Measurements from ENCODE around the gene HEATR9.
"Not testable (repeated sequence)": the region's sequence is repeated elsewhere in the genome, so short reads cannot be mapped to it uniquely, and the experiment has no call there.

HEATR9 gene

DNA sequence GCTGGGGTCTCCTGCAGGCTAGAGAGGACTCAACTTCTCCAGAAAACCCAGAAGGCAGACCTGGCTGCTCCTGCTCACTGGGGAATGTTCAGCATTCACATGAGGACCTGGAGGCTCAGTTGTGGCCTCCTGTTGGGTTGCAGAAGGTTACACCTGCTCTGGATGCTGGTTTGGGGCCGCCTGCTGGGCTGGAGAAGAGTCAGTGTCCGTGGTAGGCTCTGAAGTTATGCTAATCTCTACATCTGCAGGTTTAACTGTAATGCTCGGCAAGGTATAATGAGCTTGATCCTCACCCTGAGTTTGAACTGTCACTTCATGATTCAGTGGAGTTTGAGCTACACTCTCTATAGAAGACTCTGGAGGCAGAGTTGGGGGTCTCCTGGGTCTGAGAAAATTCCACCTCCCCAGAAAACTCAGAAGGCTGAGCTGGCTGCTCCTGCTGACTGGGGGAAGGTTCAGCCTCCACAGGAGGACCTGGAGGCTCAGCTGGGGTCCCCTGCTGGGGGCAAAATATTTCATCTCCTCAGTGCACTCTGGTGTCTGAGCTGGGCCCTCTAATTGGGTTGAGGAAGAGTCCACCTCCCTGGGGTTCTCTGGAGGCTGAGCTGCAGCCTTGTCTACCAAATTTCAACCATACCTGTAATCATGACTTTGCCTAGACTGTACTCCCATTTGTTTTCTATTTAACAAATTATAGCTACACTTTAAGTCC, 38.4 kb upstream of the HEATR9 start:
- Histone ChIP-seq H3K4me3 (ENCODE audit: extremely low read depth, insufficient read depth, low read length, poor library complexity, severe bottlenecking) (no peak overlapping the region), H3K27ac (ENCODE audit: low read depth, low read length, severe bottlenecking) (no peak overlapping the region), H3K4me1 (ENCODE audit: control insufficient read depth, insufficient read depth, low read length, poor library complexity, severe bottlenecking) (no peaks in the 10 kb centered on the region), H3K36me3 (ENCODE audit: control insufficient read depth, insufficient read depth, low read length) (no peaks in the 10 kb centered on the region), H3K9me3 (ENCODE audit: control insufficient read depth, low read length) (no peaks in the 10 kb centered on the region)
- WGBS, 2 experiments (ENCODE audit: insufficient coverage in 2 of 2), result 68 to 73% methylated on average over 2 to 3 of the region's 3 CpGs

DNA sequence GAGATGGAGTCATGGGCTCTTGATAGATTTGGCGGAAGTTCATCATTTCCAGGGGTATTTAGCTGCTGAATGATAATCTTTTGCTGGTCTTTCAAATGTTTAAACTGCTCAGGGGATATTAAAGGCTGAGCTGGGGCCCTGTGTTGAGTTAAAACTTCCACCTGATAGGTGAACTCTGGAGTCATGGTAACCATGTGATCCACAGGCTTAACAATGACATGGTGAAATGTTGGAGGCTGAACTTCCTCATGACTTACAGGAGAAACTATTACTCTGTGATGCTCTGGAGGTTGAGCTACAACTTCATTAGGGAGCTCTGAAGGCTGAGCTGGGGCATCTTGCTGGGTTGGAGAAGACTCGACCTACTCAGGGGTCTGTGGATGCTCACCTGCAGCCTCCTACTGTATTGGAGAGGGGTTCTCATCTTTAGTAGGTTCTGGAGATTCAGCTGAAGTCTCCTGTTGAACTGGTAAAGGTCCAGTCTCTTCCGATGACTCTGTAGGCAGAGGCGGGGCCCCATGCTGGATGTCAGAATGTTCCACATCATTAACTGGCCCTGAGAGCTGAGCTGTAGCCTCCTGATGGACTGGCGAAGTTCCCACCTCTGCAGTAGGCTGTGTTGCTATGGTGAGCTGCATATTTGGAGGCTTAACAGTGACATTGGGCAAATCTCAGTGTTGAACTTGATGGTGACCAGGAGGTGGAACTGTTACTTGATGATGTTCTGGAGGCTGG, 37.7 kb upstream of the HEATR9 start:
- WGBS, 2 experiments (ENCODE audit: insufficient coverage in 2 of 2), result 96 to 100% methylated on average over 4 to 5 of the region's 5 CpGs
- Histone ChIP-seq H3K9me3 (ENCODE audit: control insufficient read depth, low read length) (no peaks in the 10 kb centered on the region), H3K4me3 (ENCODE audit: extremely low read depth, insufficient read depth, low read length, poor library complexity, severe bottlenecking) (no peak overlapping the region), H3K27ac (ENCODE audit: low read depth, low read length, severe bottlenecking) (no peak overlapping the region), H3K36me3 (ENCODE audit: control insufficient read depth, insufficient read depth, low read length) (no peaks in the 10 kb centered on the region), H3K4me1 (ENCODE audit: control insufficient read depth, insufficient read depth, low read length, poor library complexity, severe bottlenecking) (no peaks in the 10 kb centered on the region)

DNA sequence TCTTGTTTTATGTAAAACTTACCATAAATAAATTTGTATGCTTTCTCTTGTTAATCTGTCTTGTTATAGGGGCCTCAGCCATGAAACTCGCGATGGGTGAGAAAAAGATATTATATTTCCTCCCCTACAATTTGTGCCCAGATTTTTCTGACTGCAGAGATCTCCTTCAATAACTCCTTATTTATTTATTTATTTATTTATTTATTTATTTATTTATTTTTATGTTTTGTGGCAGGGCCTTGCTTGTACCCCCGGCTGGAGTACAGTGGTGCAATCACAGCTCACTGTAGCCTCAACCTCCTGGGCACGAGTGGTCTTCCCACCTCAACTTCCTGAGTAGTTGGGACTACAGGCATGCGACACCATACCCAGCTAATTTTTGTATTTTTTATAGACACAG, 34.8 kb upstream of the HEATR9 start:
- WGBS, 2 experiments (ENCODE audit: insufficient coverage in 2 of 2), result 95 to 96% methylated on average over 3 of the region's 5 CpGs

DNA sequence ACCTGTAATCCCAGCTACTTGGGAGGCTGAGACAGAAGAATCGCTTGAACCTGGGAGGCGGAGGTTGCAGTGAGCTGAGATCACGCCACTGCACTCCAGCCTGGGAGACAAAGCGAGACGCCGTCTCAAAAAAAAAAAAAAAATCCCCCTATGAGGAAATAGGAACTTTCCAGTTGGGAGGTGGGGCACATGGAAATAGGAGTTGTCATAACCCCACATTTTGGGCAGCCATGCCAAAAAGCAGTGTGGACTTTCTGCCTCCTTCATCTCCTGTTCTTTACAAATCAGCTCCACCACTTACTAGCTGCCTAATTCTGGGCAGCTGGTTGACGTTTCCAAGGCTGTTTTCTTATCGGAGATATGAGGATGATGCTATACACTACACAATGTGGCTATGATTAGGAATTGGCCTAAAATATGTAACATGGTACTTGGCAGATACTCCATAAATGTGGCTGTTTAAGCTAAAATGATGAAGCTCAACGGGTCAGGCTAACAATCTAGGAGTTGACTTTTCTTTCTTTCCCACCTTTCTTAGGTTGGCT, 33.0 kb upstream of the HEATR9 start:
- 96 to 100% methylated on average over 3 of the region's 9 CpGs for WGBS, 2 experiments (ENCODE audit: insufficient coverage in 2 of 2)
- Histone ChIP-seq H3K4me1 (ENCODE audit: control insufficient read depth, insufficient read depth, low read length, poor library complexity, severe bottlenecking) (no peaks in the 10 kb centered on the region), H3K4me3 (ENCODE audit: extremely low read depth, insufficient read depth, low read length, poor library complexity, severe bottlenecking) (no peak overlapping the region), H3K36me3 (ENCODE audit: control insufficient read depth, insufficient read depth, low read length) (no peaks in the 10 kb centered on the region), H3K27ac (ENCODE audit: low read depth, low read length, severe bottlenecking) (no peak overlapping the region), H3K9me3 (ENCODE audit: control insufficient read depth, low read length) (no peaks in the 10 kb centered on the region)

More for the DNA sequence above, 34.8 kb upstream of the HEATR9 start:
- H3K4me1 ChIP-seq (ENCODE audit: control insufficient read depth, insufficient read depth, low read length, poor library complexity, severe bottlenecking), result no peaks in the 10 kb centered on the region
- no peaks in the 10 kb centered on the region for H3K9me3 ChIP-seq (ENCODE audit: control insufficient read depth, low read length)
- H3K4me3 ChIP-seq (ENCODE audit: extremely low read depth, insufficient read depth, low read length, poor library complexity, severe bottlenecking), result no peak overlapping the region
- no peaks in the 10 kb centered on the region for H3K36me3 ChIP-seq (ENCODE audit: control insufficient read depth, insufficient read depth, low read length)
- no peak overlapping the region for H3K27ac ChIP-seq (ENCODE audit: low read depth, low read length, severe bottlenecking)

DNA sequence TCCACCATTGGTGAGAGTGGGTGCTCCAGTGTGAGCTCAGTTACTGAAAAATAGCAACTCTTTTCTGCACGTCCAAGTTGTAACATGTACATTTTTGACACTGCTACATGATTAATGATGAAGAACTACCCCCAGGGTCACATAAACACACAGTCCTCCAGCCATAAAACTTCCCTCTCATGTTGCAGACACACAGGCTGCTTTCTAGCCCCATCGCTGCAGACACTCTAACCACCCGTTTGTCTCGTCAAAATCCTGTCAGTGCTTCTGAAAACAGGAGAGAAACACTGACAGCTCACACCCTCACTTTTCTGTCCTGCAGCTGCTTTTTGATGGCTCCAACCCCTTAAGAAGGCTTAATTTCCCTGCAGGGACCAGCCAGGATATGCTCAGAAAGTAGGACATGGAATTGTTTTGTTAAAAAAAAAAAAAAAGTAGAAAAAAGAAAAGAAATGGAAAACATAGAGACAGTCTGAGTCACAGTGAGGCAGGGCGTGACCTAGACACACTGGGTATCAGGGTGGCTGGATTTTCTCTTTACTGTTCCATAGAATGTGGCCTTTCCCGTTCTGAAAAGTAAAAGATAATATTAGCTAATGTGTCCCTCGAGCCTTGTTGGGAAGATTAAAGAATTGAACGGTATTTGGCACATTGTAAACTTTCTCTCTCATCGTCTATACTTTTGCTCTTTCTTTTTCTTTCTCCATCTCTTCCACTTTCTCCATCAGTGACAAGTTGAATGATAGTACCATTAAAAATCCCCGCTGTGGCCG, 32.2 kb upstream of the HEATR9 start:
- Histone ChIP-seq H3K9me3 (ENCODE audit: control insufficient read depth, low read length) (no peaks in the 10 kb centered on the region), H3K36me3 (ENCODE audit: control insufficient read depth, insufficient read depth, low read length) (no peaks in the 10 kb centered on the region), H3K27ac (ENCODE audit: low read depth, low read length, severe bottlenecking) (peak overlapping the region; percentile 45), H3K4me1 (ENCODE audit: control insufficient read depth, insufficient read depth, low read length, poor library complexity, severe bottlenecking) (no peaks in the 10 kb centered on the region), H3K4me3 (ENCODE audit: extremely low read depth, insufficient read depth, low read length, poor library complexity, severe bottlenecking) (no peak overlapping the region)
- WGBS, 2 experiments (ENCODE audit: insufficient coverage in 2 of 2), result 90 to 91% methylated on average over 8 to 11 of the region's 11 CpGs

DNA sequence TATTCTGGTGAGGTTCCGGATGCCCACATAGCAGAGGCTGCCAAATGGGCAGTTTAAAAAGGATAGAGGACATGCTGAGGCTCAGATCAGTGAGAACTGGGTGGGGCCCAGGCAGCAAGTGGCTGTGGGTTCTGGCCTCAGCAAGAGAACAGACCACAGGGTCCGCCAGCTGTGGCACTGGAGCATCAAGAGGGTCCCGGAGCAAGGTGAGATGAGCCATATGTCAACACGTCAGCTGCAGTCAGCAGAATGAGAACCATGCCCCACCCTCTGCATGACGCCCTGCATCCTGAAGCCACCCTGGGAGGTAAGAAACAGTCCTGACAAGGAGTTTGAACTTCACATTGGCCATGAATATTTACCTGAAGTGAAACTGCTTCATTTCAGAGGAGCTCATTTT, 31.6 kb upstream of the HEATR9 start:
- 90 to 96% methylated on average over 4 to 5 of the region's 5 CpGs for WGBS, 2 experiments (ENCODE audit: insufficient coverage in 2 of 2)
- no peaks in the 10 kb centered on the region for H3K9me3 ChIP-seq (ENCODE audit: control insufficient read depth, low read length)
- H3K4me3 ChIP-seq (ENCODE audit: extremely low read depth, insufficient read depth, low read length, poor library complexity, severe bottlenecking), result no peak overlapping the region
- H3K27ac ChIP-seq (ENCODE audit: low read depth, low read length, severe bottlenecking), result no peak overlapping the region
- no peaks in the 10 kb centered on the region for H3K4me1 ChIP-seq (ENCODE audit: control insufficient read depth, insufficient read depth, low read length, poor library complexity, severe bottlenecking)
- no peaks in the 10 kb centered on the region for H3K36me3 ChIP-seq (ENCODE audit: control insufficient read depth, insufficient read depth, low read length)

DNA sequence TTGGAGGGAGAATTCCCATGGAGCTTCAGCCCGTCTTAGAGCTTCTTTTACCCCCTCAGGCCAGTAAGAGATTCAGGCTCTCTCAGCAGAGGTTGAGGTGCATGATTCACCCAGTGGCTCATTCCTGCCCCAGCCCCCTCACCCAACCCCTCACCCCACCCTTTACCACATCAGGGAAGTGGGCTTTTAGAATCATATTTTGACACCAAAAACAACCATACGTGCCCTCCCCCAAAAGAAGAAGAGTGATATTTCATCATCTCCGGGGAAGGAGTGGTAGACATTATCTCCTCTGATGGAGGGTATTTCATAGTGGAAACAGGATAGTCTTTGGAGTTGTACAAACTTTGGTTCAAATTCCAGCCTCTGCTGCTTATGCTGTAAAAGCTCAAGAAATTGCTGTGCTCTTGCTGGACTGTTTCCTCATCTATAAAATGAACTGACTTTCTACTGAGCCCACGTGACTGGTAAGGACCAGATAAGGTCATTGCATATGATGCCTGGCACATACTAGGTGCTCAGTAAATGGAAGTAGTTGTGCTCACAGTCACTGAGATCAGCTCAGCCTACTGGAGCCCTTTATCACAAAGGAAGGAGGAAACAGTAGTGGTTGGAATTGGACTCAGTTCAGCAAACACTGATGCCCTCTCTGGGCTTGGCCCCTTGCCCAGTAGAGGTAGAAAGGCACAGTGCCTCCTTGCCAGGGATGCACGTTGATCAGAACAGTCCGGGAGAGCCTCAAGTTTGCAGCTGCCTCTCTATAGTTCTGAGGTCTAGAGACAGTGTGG, 29.8 kb upstream of the HEATR9 start:
- H3K4me3 ChIP-seq (ENCODE audit: extremely low read depth, insufficient read depth, low read length, poor library complexity, severe bottlenecking), result no peak overlapping the region
- H3K9me3 ChIP-seq (ENCODE audit: control insufficient read depth, low read length), result no peaks in the 10 kb centered on the region
- H3K27ac ChIP-seq (ENCODE audit: low read depth, low read length, severe bottlenecking), result no peak overlapping the region
- H3K4me1 ChIP-seq (ENCODE audit: control insufficient read depth, insufficient read depth, low read length, poor library complexity, severe bottlenecking), result no peaks in the 10 kb centered on the region
- 95 to 100% methylated on average over 3 of the region's 6 CpGs for WGBS, 2 experiments (ENCODE audit: insufficient coverage in 2 of 2)
- H3K36me3 ChIP-seq (ENCODE audit: control insufficient read depth, insufficient read depth, low read length), result no peaks in the 10 kb centered on the region

DNA sequence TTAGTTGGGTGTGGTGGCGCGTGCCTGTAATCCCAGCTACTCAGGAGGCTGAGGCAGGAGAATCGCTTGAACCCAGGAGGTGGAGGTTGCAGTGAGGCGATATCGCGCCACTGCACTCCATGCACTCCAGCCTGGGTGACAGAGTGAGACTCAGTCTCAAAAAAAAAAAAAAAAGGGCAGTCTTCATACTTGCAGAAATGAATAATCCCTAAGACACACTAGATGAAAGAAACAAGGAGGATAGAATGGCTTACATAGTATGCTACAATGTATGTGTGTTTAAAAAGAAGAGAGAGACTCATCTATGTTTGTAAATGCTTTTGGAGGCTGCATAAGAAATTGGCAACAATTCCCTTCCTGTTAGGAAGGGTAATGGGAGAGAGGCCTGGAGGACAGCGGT, 29.1 kb upstream of the HEATR9 start:
- WGBS, 2 experiments (ENCODE audit: insufficient coverage in 2 of 2), result 60 to 100% methylated on average over 1 to 5 of the region's 7 CpGs
- not testable (repeated sequence) for H3K4me1 ChIP-seq (ENCODE audit: control insufficient read depth, insufficient read depth, low read length, poor library complexity, severe bottlenecking); H3K36me3 ChIP-seq (ENCODE audit: control insufficient read depth, insufficient read depth, low read length); H3K27ac ChIP-seq (ENCODE audit: low read depth, low read length, severe bottlenecking); H3K4me3 ChIP-seq (ENCODE audit: extremely low read depth, insufficient read depth, low read length, poor library complexity, severe bottlenecking); H3K9me3 ChIP-seq (ENCODE audit: control insufficient read depth, low read length)

DNA sequence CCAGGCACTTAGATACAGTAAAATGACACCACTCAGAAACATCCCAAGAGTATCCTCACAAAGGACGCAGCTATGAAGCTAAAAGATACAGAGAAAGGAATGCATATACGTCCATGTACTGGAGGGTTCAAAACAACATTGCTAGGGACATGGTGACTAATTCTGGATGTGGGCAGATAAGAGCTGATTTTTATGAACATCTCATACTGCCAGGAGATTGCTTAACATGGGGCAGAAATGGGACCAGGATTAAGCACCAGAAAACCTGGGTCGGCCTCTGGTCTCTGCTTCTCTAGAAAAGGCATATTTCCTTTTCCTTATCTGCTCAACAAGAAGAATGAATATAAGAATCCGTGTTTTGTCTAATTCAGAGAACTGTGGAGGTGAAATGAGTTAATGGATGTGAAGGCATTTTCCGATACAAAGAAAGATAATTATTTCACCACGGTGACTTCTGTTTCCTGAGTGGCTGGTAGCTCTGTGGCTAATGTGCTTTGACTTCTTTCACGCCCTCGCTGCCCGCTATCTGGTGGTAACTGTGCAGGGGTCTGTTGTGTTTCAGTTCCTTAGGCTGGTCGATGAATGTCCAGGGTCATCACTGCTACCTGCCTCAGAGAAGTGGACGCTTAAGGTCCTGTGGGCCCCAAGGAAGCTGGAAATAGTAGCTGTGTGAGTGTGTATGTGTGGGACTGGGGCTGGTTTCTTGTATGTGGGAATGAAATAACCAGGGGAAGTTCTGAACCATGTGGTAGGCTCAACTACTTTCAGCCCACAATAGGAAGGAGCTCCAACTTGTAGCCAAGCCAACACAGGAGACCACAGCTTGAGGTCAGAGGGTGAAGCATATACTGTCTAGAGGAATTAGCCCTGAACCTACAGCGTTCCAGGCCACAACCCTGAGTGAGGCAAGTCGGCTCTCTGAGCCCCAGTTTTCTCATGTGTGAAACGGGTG, 27.2 kb upstream of the HEATR9 start:
- 87 to 91% methylated on average over 9 to 14 of the region's 14 CpGs for WGBS, 2 experiments (ENCODE audit: insufficient coverage in 2 of 2)
- Histone ChIP-seq H3K27ac (ENCODE audit: low read depth, low read length, severe bottlenecking) (no peak overlapping the region), H3K4me1 (ENCODE audit: control insufficient read depth, insufficient read depth, low read length, poor library complexity, severe bottlenecking) (no peaks in the 10 kb centered on the region), H3K4me3 (ENCODE audit: extremely low read depth, insufficient read depth, low read length, poor library complexity, severe bottlenecking) (no peak overlapping the region), H3K9me3 (ENCODE audit: control insufficient read depth, low read length) (no peaks in the 10 kb centered on the region), H3K36me3 (ENCODE audit: control insufficient read depth, insufficient read depth, low read length) (no peaks in the 10 kb centered on the region)

Measured in mesodermal cell (in vitro differentiated cells).